K562 (cell line): ENCODE data around the gene PDE6D. TPM values are rescaled to one million over a fixed set of nuclear protein-coding genes. Genes with fewer than 3 reads are reported as not detected.

Source experiments
- E2F3 ChIP-seq: fragments of 250-450 bp; sonication (Bioruptor Pico); IDR thresholded peaks from 2 replicates; pipeline ENCODE4 v1.4.0; 2020; ENCODE audit warnings: mild to moderate bottlenecking
- E4F1 ChIP-seq: fragments of 250-450 bp; sonication (Bioruptor Pico); IDR thresholded peaks from 2 replicates; pipeline ENCODE4 v1.5.0; 2021; ENCODE audit warnings: mild to moderate bottlenecking, borderline replicate concordance
- EP400 ChIP-seq: fragments of 450-650 bp; IDR thresholded peaks from 2 replicates; pipeline ENCODE4 v1.6.1; 2017; ENCODE audit warnings: antibody characterized with exemption, mild to moderate bottlenecking, moderate library complexity
- GTF3C2 ChIP-seq: IDR thresholded peaks from 3 replicates; pipeline ENCODE4 v1.6.1; 2011; ENCODE audit warnings: borderline replicate concordance, mild to moderate bottlenecking, moderate library complexity; ENCODE audit not compliant: insufficient read length; ENCODE audit errors: extremely low read depth
- HES1 ChIP-seq: fragments of 450-650 bp; IDR thresholded peaks from 2 replicates; pipeline ENCODE4 v1.6.1; 2016; ENCODE audit warnings: low read depth, mild to moderate bottlenecking, moderate library complexity
- HEY1 ChIP-seq: fragments of 250-450 bp; sonication (Bioruptor Pico); IDR thresholded peaks from 2 replicates; pipeline ENCODE4 v1.5.0; 2020; ENCODE audit warnings: mild to moderate bottlenecking, moderate library complexity, borderline replicate concordance
- KHSRP ChIP-seq: fragments of 450-650 bp; IDR thresholded peaks from 2 replicates; pipeline ENCODE4 v1.6.1; 2017
- MED1 ChIP-seq: sonication (generic); formaldehyde crosslinking; IDR thresholded peaks from 2 replicates; pipeline ENCODE4 v1.8.1; 2023; ENCODE audit warnings: missing genetic modification reagents, borderline replicate concordance
- MNT ChIP-seq, 2 experiments: fragments of 450-650 bp; conservative IDR thresholded peaks; 2 replicates each; pipeline ENCODE4 v1.6.1; 2017; ENCODE audit warnings: mild to moderate bottlenecking in 2 of 2, moderate library complexity in 2 of 2
- PBX2 ChIP-seq, 2 experiments: IDR thresholded peaks in 1 of 2; conservative IDR thresholded peaks in 1 of 2; 2 replicates each; pipeline ENCODE4 v1.6.1; 2016; ENCODE audit warnings: low read depth in 2 of 2, mild to moderate bottlenecking in 1 of 2, missing compliant biosample characterization in 1 of 2, missing genetic modification characterization in 1 of 2, moderate library complexity in 1 of 2
- ZNF282 ChIP-seq: sonication (generic); formaldehyde crosslinking; IDR thresholded peaks from 2 replicates; pipeline ENCODE4 v1.8.1; 2023; ENCODE audit warnings: missing genetic modification reagents
- ZNF655 ChIP-seq: fragments of 250-450 bp; sonication (Bioruptor Pico); IDR thresholded peaks from 2 replicates; pipeline ENCODE4 v1.5.0; 2021
- ZNF79 ChIP-seq: fragments of 250-450 bp; sonication (Bioruptor Pico); IDR thresholded peaks from 2 replicates; pipeline ENCODE4 v1.4.0; 2020; ENCODE audit warnings: low read depth, mild to moderate bottlenecking, moderate library complexity
- polyA plus RNA-seq, 8 experiments: library from polyadenylated mRNA; depleted of rRNA in 4 of 8; stranded (reverse) in 5 of 8; unstranded in 3 of 8; fragments of >200 nt; fragmentation: Nextera tagmentation in 2 of 8; fragmentation: Illumina TruSeq in 1 of 8; extraction: Ambion mirVana in 2 of 8; extraction: Trizol in 1 of 8; gene quantifications; 2 replicates each; pipeline versions ENCODE4 v1.2.1 to v1.2.3, GENCODE V29; 2011 to 2014; ENCODE audit warnings: inconsistent platforms in 1 of 8, missing spikeins in 1 of 8
- total RNA-seq, 7 experiments: library from RNA; depleted of rRNA in 6 of 7; stranded (reverse); fragments of >200 nt in 6 of 7; fragmentation: Illumina TruSeq in 2 of 7; extraction: Trizol in 2 of 7; gene quantifications; 2 replicates each; pipeline versions ENCODE4 v1.2.1 to v1.2.3, GENCODE V29; 2011 to 2021; ENCODE audit warnings: low replicate concordance in 1 of 7

Gene PDE6D
- total and polyA plus RNA-seq, 9 of the 15 experiments (the other 6 are each of a cell fraction or from before 2014, with no cell fraction given) = 0.65 to 11.6 (median 7.0) TPM

GRCh38 chr2:231706731-231707624 is 74.1 kb downstream of the PDE6D start (continued):
- TF ChIP-seq GTF3C2 (no peak), HEY1 (CRISPR knock-in tag) (no peak), KHSRP (no peak), MED1 (CRISPR knock-in tag) (no peak), HES1 (no peak), MNT (conservative IDR thresholded peaks at IDR 0.05) (peak; percentile 55 to 67; a peak in 3 of 4 replicates), ZNF655 (CRISPR knock-in tag) (no peak), E4F1 (CRISPR knock-in tag) (no peak), ZNF79 (CRISPR knock-in tag) (peak; percentile 15; the same call in 1 of the 2 replicates), EP400 (peak; percentile 100), E2F3 (CRISPR knock-in tag) (no peak), ZNF282 (CRISPR knock-in tag) (no peak), PBX2 (CRISPR knock-in tag; IDR thresholded peaks at IDR 0.05; ENCODE audit: low read depth) (peak; percentile 69), PBX2 (tag; conservative IDR thresholded peaks at IDR 0.05; ENCODE audit: low read depth) (peak; percentile 94)
